GM15510 (cell line): Measurements from ENCODE around the gene ZNF469.

Source experiments
- POLR2A ChIP-seq: IDR thresholded peaks from 3 replicates; pipeline ENCODE4 v1.6.1; 2011; ENCODE audit warnings: borderline replicate concordance; ENCODE audit not compliant: insufficient read length; ENCODE audit errors: extremely low read depth

The ZNF469 gene

GRCh38 chr16:88382491-88383400 is at the start of gene ZNF469:
Gene ZNF469 (plus strand): TSS chr16:88382959. CDS start chr16:88427471, 44,512 bp downstream.
- TF ChIP-seq POLR2A: no peak

- no peak for TF ChIP-seq POLR2A
Observed at GRCh38 chr16:88333848-88334777, 48.6 kb upstream of the ZNF469 start.

GRCh38 chr16:88334778-88335720 is 47.7 kb upstream of the ZNF469 start:
- no peak for TF ChIP-seq POLR2A

GRCh38 chr16:88337021-88337420 is 45.7 kb upstream of the ZNF469 start:
- TF ChIP-seq POLR2A: no peak

GRCh38 chr16:88337538-88337937 is 45.2 kb upstream of the ZNF469 start:
- TF ChIP-seq POLR2A: no peak

- TF ChIP-seq POLR2A: no peak
Observed at GRCh38 chr16:88338111-88338510, 44.6 kb upstream of the ZNF469 start.

GRCh38 chr16:88338896-88339295 is 43.9 kb upstream of the ZNF469 start:
- no peak for TF ChIP-seq POLR2A

GRCh38 chr16:88339930-88340754 is 42.6 kb upstream of the ZNF469 start:
- TF ChIP-seq POLR2A: no peak

- no peak for TF ChIP-seq POLR2A
Observed at GRCh38 chr16:88340755-88341150, 42.0 kb upstream of the ZNF469 start.

- no peak for TF ChIP-seq POLR2A
Observed at GRCh38 chr16:88341551-88342290, 41.0 kb upstream of the ZNF469 start.

GRCh38 chr16:88342491-88342890 is 40.3 kb upstream of the ZNF469 start:
- no peak for TF ChIP-seq POLR2A

GRCh38 chr16:88343271-88343791 is 39.4 kb upstream of the ZNF469 start:
- no peak for TF ChIP-seq POLR2A
